ENCODE data around the gene GTF2IRD1. TPM values are rescaled to one million over a fixed set of nuclear protein-coding genes. Genes with fewer than 3 reads are reported as not detected.

Gene GTF2IRD1
- total and polyA plus RNA-seq, 9 of the 15 experiments (the other 6 are each of a cell fraction or from before 2014, with no cell fraction given), result 9.1 to 30.2 (median 14.0) TPM

- TF ChIP-seq CUX1 (CRISPR knock-in tag; IDR thresholded peaks at IDR 0.05), result no peak
- TF ChIP-seq GMEB1 (CRISPR knock-in tag; IDR thresholded peaks at IDR 0.05), result no peak
- TF ChIP-seq ZFP1 (CRISPR knock-in tag; IDR thresholded peaks at IDR 0.05), result no peak
- TF ChIP-seq MXD1 (CRISPR knock-in tag; IDR thresholded peaks at IDR 0.05; ENCODE audit: borderline replicate concordance, poor library complexity, severe bottlenecking), result no peak
- TF ChIP-seq ZNF354B (CRISPR knock-in tag; IDR thresholded peaks at IDR 0.05), result no peak
- TF ChIP-seq ZNF449 (CRISPR knock-in tag; IDR thresholded peaks at IDR 0.05), result no peak
- TF ChIP-seq CREM (IDR thresholded peaks at IDR 0.05; ENCODE audit: low read depth), result peak; percentile 52; the same call in 1 of the 2 replicates
- TF ChIP-seq CTCF (IDR thresholded peaks at IDR 0.05 in 2 of 3, conservative IDR thresholded peaks at IDR 0.05 in 1 of 3; ENCODE audit: insufficient read depth in 2 of 3, low read depth in 1 of 3, low read length in 3 of 3), result peak; percentile 96 to 98 (median 98)
- TF ChIP-seq MTA1 (IDR thresholded peaks at IDR 0.05; ENCODE audit: borderline replicate concordance), result no peak; the same call in 1 of the 2 replicates
- no peak for TF ChIP-seq NRF1 (conservative IDR thresholded peaks at IDR 0.05 in 1 of 2, IDR thresholded peaks at IDR 0.05 in 1 of 2)
- TF ChIP-seq GTF2A2 (tag; IDR thresholded peaks at IDR 0.05), result no peak
- TF ChIP-seq KLF13 (tag; IDR thresholded peaks at IDR 0.05; ENCODE audit: borderline replicate concordance, low read depth), result no peak
- no peak for TF ChIP-seq TCFL5 (CRISPR knock-in tag; conservative IDR thresholded peaks at IDR 0.05)
- 0 out of 2 replicates have a peak, but pooled peaks have one; percentile 20 for TF ChIP-seq XRCC5 (IDR thresholded peaks at IDR 0.05; ENCODE audit: low read depth, low read length)
- TF ChIP-seq HLTF (IDR thresholded peaks at IDR 0.05), result no peak
- peak; percentile 9; the same call in 1 of the 2 replicates for TF ChIP-seq HCFC1 (IDR thresholded peaks at IDR 0.05; ENCODE audit: low read depth, low read length)
- no peak for TF ChIP-seq ETS2 (tag; IDR thresholded peaks at IDR 0.05; ENCODE audit: borderline replicate concordance, poor library complexity, severe bottlenecking)
Measured at GRCh38 chr7:74417419-74417971, 36.2 kb upstream of the GTF2IRD1 start (continued).
